Myocyte (in vitro differentiated cells): ENCODE measurements around the gene EHD2. TPM values are rescaled to one million over a fixed set of nuclear protein-coding genes. Genes with fewer than 3 reads are reported as not detected.

Experiments
- total RNA-seq: library from RNA; depleted of rRNA; stranded (reverse); fragments of >200 nt; gene quantifications from 2 replicates; pipeline ENCODE4 v1.2.3, GENCODE V29; 2014

EHD2 gene
- total RNA-seq, 1 donor from 2014 or later: 97.9 TPM

Other genes starting within 250 kb of the EHD2 start
- gene SLC8A2, start 241.5 kb upstream of the EHD2 start, total RNA-seq: not detected in 2 replicates
- gene KPTN, start 229.2 kb upstream of the EHD2 start, total RNA-seq: 5.7 and 12.5 TPM in 2 replicates
- 195 and 246 TPM in 2 replicates for gene NAPA, start 198.4 kb upstream of the EHD2 start, total RNA-seq
- 0.08 TPM in 1 of 2 replicates, not detected in the other for gene ZNF541, start 140.3 kb upstream of the EHD2 start, total RNA-seq
- 4.7 and 5.6 TPM in 2 replicates for gene BICRA, start 104.3 kb upstream of the EHD2 start, total RNA-seq
- gene NOP53, start 32.1 kb downstream of the EHD2 start, total RNA-seq: 101 and 106 TPM in 2 replicates
- 2,157 and 3,026 TPM in 2 replicates for gene SELENOW, start 65.3 kb downstream of the EHD2 start, total RNA-seq
- not detected in 2 replicates for gene TPRX1, start 91.1 kb downstream of the EHD2 start, total RNA-seq
- gene CRX, start 108.5 kb downstream of the EHD2 start, total RNA-seq: not detected in 2 replicates
- not detected in 2 replicates for gene TPRX2, start 145.8 kb downstream of the EHD2 start, total RNA-seq
- gene SULT2A1, start 172.9 kb downstream of the EHD2 start, total RNA-seq: not detected in 2 replicates